IMR-90 (cell line): ENCODE results near the gene ST3GAL4. TPM values are rescaled to one million over a fixed set of nuclear protein-coding genes. Genes with fewer than 3 reads are reported as not detected.
A peak's percentile ranks its signal among the peaks of the same experiment; 100 is the strongest.

Source experiments
- ATAC-seq: fragments of 200-7000 bp; cut with Tn5 transposase; 2 replicates; pipeline ENCODE4 v1.9.1; 2020; ENCODE audit warnings: low read depth, mild to moderate bottlenecking, moderate library complexity
- BruUV-seq: library from RNA; stranded (reverse); fragments of 400-500 nt; replicated peaks from 2 replicates; lab custom pipeline; 2021; lab: Mats Ljungman, UMichigan
- CTCF ChIA-PET: fragments of 300-600 bp; formaldehyde crosslinking; extraction: SDS; loops from one replicate; lab custom pipeline; 2021; ENCODE audit warnings: antibody characterized with exemption; lab: Yijun Ruan, JAX
- POLR2A ChIA-PET: fragments of 300-600 bp; sonication (Branson Sonifier 250); formaldehyde crosslinking; loops from one replicate; lab custom pipeline; 2022; ENCODE audit warnings: antibody characterized with exemption; ENCODE audit not compliant: unreplicated experiment; lab: Charles Lee
- DNase-seq: peaks from one replicate; pipeline ENCODE4 v3.0.0; 2013
- H2AFZ ChIP-seq: replicated peaks from 2 replicates; pipeline ENCODE3; 2013; ENCODE audit warnings: low read length, mild to moderate bottlenecking; ENCODE audit not compliant: poor library complexity
- H2AK5ac ChIP-seq: 2 replicates; pipeline ENCODE4 v1.6.1; 2013; ENCODE audit warnings: low read depth, low read length, inconsistent platforms
- H2AK9ac ChIP-seq: replicated peaks from 2 replicates; pipeline ENCODE3; 2013; ENCODE audit warnings: mild to moderate bottlenecking, low read depth, low read length, moderate library complexity; ENCODE audit not compliant: poor library complexity
- H2BK120ac ChIP-seq: 2 replicates; pipeline ENCODE4 v1.6.1; 2013; ENCODE audit warnings: low read depth, low read length, inconsistent platforms
- H2BK15ac ChIP-seq: 3 replicates; pipeline ENCODE4 v1.6.1; 2013; ENCODE audit warnings: low read depth, low read length, inconsistent platforms
- H2BK20ac ChIP-seq: 2 replicates; pipeline ENCODE4 v1.6.1; 2013; ENCODE audit warnings: low read depth, mild to moderate bottlenecking, inconsistent platforms, low read length, moderate library complexity
- H2BK5ac ChIP-seq: 2 replicates; pipeline ENCODE4 v1.6.1; 2013; ENCODE audit warnings: mild to moderate bottlenecking, low read depth, low read length, inconsistent platforms; ENCODE audit not compliant: poor library complexity, severe bottlenecking
- H3K14ac ChIP-seq: replicated peaks from 2 replicates; pipeline ENCODE4 v1.6.1; 2013; ENCODE audit warnings: low read depth, low read length, inconsistent platforms
- H3K18ac ChIP-seq: 2 replicates; pipeline ENCODE4 v1.6.1; 2013; ENCODE audit warnings: low read depth, low read length, control low read depth
- H3K23ac ChIP-seq: 2 replicates; pipeline ENCODE4 v1.6.1; 2013; ENCODE audit warnings: low read depth, low read length, inconsistent platforms
- H3K27ac ChIP-seq: 2 replicates; pipeline ENCODE4 v1.5.1; 2013; ENCODE audit warnings: mild to moderate bottlenecking, control low read depth, low read length; ENCODE audit not compliant: insufficient read depth
- H3K27me3 ChIP-seq: 2 replicates; pipeline ENCODE4 v1.6.1; 2013; ENCODE audit warnings: low read length; ENCODE audit not compliant: control insufficient read depth, insufficient read depth
- H3K36me3 ChIP-seq: 2 replicates; pipeline ENCODE4 v1.6.1; 2013; ENCODE audit warnings: low read length, mixed read lengths; ENCODE audit not compliant: control insufficient read depth, insufficient read depth
- H3K4ac ChIP-seq: 2 replicates; pipeline ENCODE4 v1.6.1; 2013; ENCODE audit warnings: low read depth, low read length, inconsistent platforms
- H3K4me1 ChIP-seq: 2 replicates; pipeline ENCODE4 v1.6.1; 2013; ENCODE audit warnings: low read length, mixed read lengths; ENCODE audit not compliant: control insufficient read depth, insufficient read depth
- H3K4me2 ChIP-seq: 2 replicates; pipeline ENCODE4 v1.6.1; 2013; ENCODE audit warnings: low read depth, mild to moderate bottlenecking, control low read depth, low read length, moderate library complexity
- H3K4me3 ChIP-seq: 2 replicates; pipeline ENCODE4 v1.5.1; 2013; ENCODE audit warnings: low read depth, mild to moderate bottlenecking, control low read depth, low read length, moderate library complexity; ENCODE audit not compliant: insufficient read depth
- H3K56ac ChIP-seq: 2 replicates; pipeline ENCODE4 v1.6.1; 2013; ENCODE audit warnings: low read length, inconsistent platforms; ENCODE audit not compliant: insufficient read depth; ENCODE audit errors: extremely low read depth
- H3K79me1 ChIP-seq, 2 experiments: 2 replicates each; pipeline ENCODE4 v1.6.1; 2013; ENCODE audit warnings: low read length in 2 of 2, inconsistent platforms in 1 of 2, low read depth in 1 of 2
- H3K9ac ChIP-seq: 2 replicates; pipeline ENCODE4 v1.6.1; 2013; ENCODE audit warnings: low read depth, low read length, control low read depth
- H3K9me1 ChIP-seq: 2 replicates; pipeline ENCODE4 v1.6.1; 2013; ENCODE audit warnings: low read length, inconsistent platforms; ENCODE audit not compliant: insufficient read depth
- H3K9me3 ChIP-seq: 2 replicates; pipeline ENCODE4 v1.6.1; 2013; ENCODE audit warnings: low read length; ENCODE audit not compliant: control insufficient read depth, insufficient read depth
- H4K20me1 ChIP-seq: 2 replicates; pipeline ENCODE4 v1.6.1; 2013; ENCODE audit warnings: low read length, inconsistent platforms; ENCODE audit not compliant: insufficient read depth
- H4K5ac ChIP-seq: 2 replicates; pipeline ENCODE4 v1.6.1; 2013; ENCODE audit warnings: mild to moderate bottlenecking, low read depth, low read length, control low read depth
- H4K8ac ChIP-seq, 2 experiments: 2 replicates each; pipeline ENCODE4 v1.6.1; 2013; ENCODE audit warnings: low read depth in 2 of 2, low read length in 2 of 2, control low read depth in 1 of 2, inconsistent platforms in 1 of 2
- H4K91ac ChIP-seq: 2 replicates; pipeline ENCODE4 v1.6.1; 2013; ENCODE audit warnings: low read depth, low read length, inconsistent platforms; ENCODE audit not compliant: insufficient read depth
- BHLHE40 ChIP-seq: fragments of 150-350 bp; IDR thresholded peaks from 2 replicates; pipeline ENCODE4 v1.6.1; 2016; ENCODE audit warnings: mild to moderate bottlenecking, low read depth, low read length
- FOS ChIP-seq: fragments of 150-350 bp; IDR thresholded peaks from 2 replicates; pipeline ENCODE4 v1.6.1; 2016; ENCODE audit warnings: low read depth, low read length
- MAFK ChIP-seq: IDR thresholded peaks from 2 replicates; pipeline ENCODE4 v1.6.1; 2012; ENCODE audit warnings: low read depth, low read length, improper control_type of control experiment
- POLR2A ChIP-seq: IDR thresholded peaks from 2 replicates; pipeline ENCODE4 v1.6.1; 2012; ENCODE audit warnings: mild to moderate bottlenecking, low read depth, low read length
- USF2 ChIP-seq: fragments of 150-350 bp; IDR thresholded peaks from 2 replicates; pipeline ENCODE4 v1.6.1; 2017; ENCODE audit warnings: mild to moderate bottlenecking, antibody characterized with exemption, low read length, low read depth
- WGBS, 2 experiments: methylation state at CpG; one replicate each; pipeline versions ENCODE4 v1.1.5 to v1.1.7; 2013; ENCODE audit warnings: missing lambda C conversion rate in 2 of 2; ENCODE audit not compliant: insufficient read length in 1 of 2; ENCODE audit errors: extremely low coverage in 2 of 2; 5-methylcytosine and 5-hydroxymethylcytosine counted together
- dilution Hi-C: fragments of 300-500 bp; cut with HindIII; formaldehyde crosslinking; loops from one replicate; pipeline ENCODE4 v1.14.3; 2018; ENCODE audit warnings: low sequenced_read_pairs; ENCODE audit not compliant: unreplicated experiment
- in situ Hi-C: fragments of 300-500 bp; cut with MboI; formaldehyde crosslinking; loops from 3 replicates; pipeline ENCODE4 v1.14.3; 2019; ENCODE audit warnings: low sequenced_read_pairs, inconsistent platforms, mixed read lengths
- intact Hi-C: fragments of 100-400 bp; cut with micrococcal nuclease; formaldehyde crosslinking; loops from 2 replicates; pipeline ENCODE4 v1.10.0; 2022
- polyA plus RNA-seq, 3 experiments: library from polyadenylated mRNA; depleted of rRNA; stranded (reverse); fragments of >200 nt; gene quantifications; 2 replicates each; pipeline ENCODE4 v1.2.3, GENCODE V29; 2012; ENCODE audit warnings: low replicate concordance in 1 of 3
- total RNA-seq: library from RNA; depleted of rRNA; stranded (reverse); fragments of >200 nt; gene quantifications from 2 replicates; pipeline ENCODE4 v1.2.3, GENCODE V29; 2012

ST3GAL4 gene
- total and polyA plus RNA-seq, 2 of the 4 experiments (the other 2 are of a cell fraction), result 17.0 to 19.7 TPM

GRCh38 chr11:126414615-126415014 is 59.1 kb downstream of the ST3GAL4 start:
- no peak overlapping the region for H2BK20ac ChIP-seq
- H4K20me1 ChIP-seq, result no peaks in the 10 kb centered on the region; the same call in 1 of the 2 replicates
- no peak overlapping the region for H3K4me2 ChIP-seq
- no peak overlapping the region for H2AFZ ChIP-seq
- H3K9me3 ChIP-seq, result no peaks in the 10 kb centered on the region
- dilution Hi-C loops, result no loop called here
- H3K9ac ChIP-seq, result no peak overlapping the region
- ATAC-seq (no peak), DNase-seq (no peak)
- no TSS peak for BruUV-seq
- no peak overlapping the region for H3K14ac ChIP-seq
- H2BK5ac ChIP-seq, result no peak overlapping the region
- POLR2A ChIA-PET, result no interaction called here
- H4K91ac ChIP-seq, result no peak overlapping the region
- no peak overlapping the region for H4K8ac ChIP-seq
- H3K36me3 ChIP-seq, result peaks cover 8% of the 10 kb centered on the region; the same call in 1 of the 2 replicates
- H3K23ac ChIP-seq, result no peak overlapping the region
- no peak overlapping the region for H3K56ac ChIP-seq
- H3K18ac ChIP-seq, result no peak overlapping the region; the same call in 1 of the 2 replicates
- TF ChIP-seq BHLHE40 (no peak), MAFK (no peak), POLR2A (no peak), FOS (no peak), USF2 (no peak)
- H2AK9ac ChIP-seq, result peak overlapping the region; percentile 46
- peak overlapping the region; percentile 24; the same call in 1 of the 2 replicates for H2AK5ac ChIP-seq
- H3K79me1 ChIP-seq, result peaks cover 0 to 5% of the 10 kb centered on the region in 2 experiments; a peak in 1 of 4 replicates
- H3K27me3 ChIP-seq, result no peaks in the 10 kb centered on the region
- CTCF ChIA-PET, result no interaction called here
- peak overlapping the region; percentile 60; the same call in 1 of the 2 replicates for H3K27ac ChIP-seq
- H4K5ac ChIP-seq, result no peak overlapping the region; the same call in 1 of the 2 replicates
- no peak overlapping the region for H2BK15ac ChIP-seq
- no CpG with 5 or more reads among the region's 5 CpGs for WGBS, 2 experiments
- peaks cover 23% of the 10 kb centered on the region for H3K4me1 ChIP-seq
- intact Hi-C loops, result no loop called here
- in situ Hi-C loops, result loop anchor here (10.0 kb wide), 1 partner anchor 100 kb away; no protein-coding TSS in a partner anchor
- H3K4ac ChIP-seq, result no peak overlapping the region
- peaks cover 19% of the 10 kb centered on the region for H3K9me1 ChIP-seq
- no peak overlapping the region for H3K4me3 ChIP-seq
- no peak overlapping the region for H2BK120ac ChIP-seq
